ENCODE measurements around the gene CST9.

Gene CST9

GRCh38 chr20:23634985-23635767 is 29.5 kb upstream of the CST9 start:
- peaks cover 7% of the 10 kb centered on the region for H3K4me1 ChIP-seq (ENCODE audit: control insufficient read depth, insufficient read depth, low read length)
- peaks cover 9% of the 10 kb centered on the region for H3K36me3 ChIP-seq (ENCODE audit: control insufficient read depth, insufficient read depth, low read length)
- no peak overlapping the region for H3K9ac ChIP-seq (ENCODE audit: low read length)

GRCh38 chr20:23634044-23634801 is 28.5 kb upstream of the CST9 start:
- H3K36me3 ChIP-seq (ENCODE audit: control insufficient read depth, insufficient read depth, low read length): peaks cover 9% of the 10 kb centered on the region
- H3K4me3 ChIP-seq (ENCODE audit: low read length): no peak overlapping the region
- H3K9ac ChIP-seq (ENCODE audit: low read length): no peak overlapping the region
- H3K4me1 ChIP-seq (ENCODE audit: control insufficient read depth, insufficient read depth, low read length): peaks cover 7% of the 10 kb centered on the region
- no peaks in the 10 kb centered on the region for H3K27me3 ChIP-seq (ENCODE audit: control insufficient read depth, insufficient read depth, low read length)
- no peak overlapping the region for H3K27ac ChIP-seq (ENCODE audit: low read depth, low read length)

More at GRCh38 chr20:23634985-23635767, 29.5 kb upstream of the CST9 start:
- no peaks in the 10 kb centered on the region for H3K27me3 ChIP-seq (ENCODE audit: control insufficient read depth, insufficient read depth, low read length)
- no peak overlapping the region for H3K27ac ChIP-seq (ENCODE audit: low read depth, low read length)
- peak overlapping the region; percentile 36 for H3K4me3 ChIP-seq (ENCODE audit: low read length)

- no peak overlapping the region for H3K27ac ChIP-seq (ENCODE audit: low read depth, low read length)
- H3K27me3 ChIP-seq (ENCODE audit: control insufficient read depth, insufficient read depth, low read length): no peaks in the 10 kb centered on the region
- H3K4me3 ChIP-seq (ENCODE audit: low read length): no peak overlapping the region
- peaks cover 9% of the 10 kb centered on the region for H3K36me3 ChIP-seq (ENCODE audit: control insufficient read depth, insufficient read depth, low read length)
- peaks cover 7% of the 10 kb centered on the region for H3K4me1 ChIP-seq (ENCODE audit: control insufficient read depth, insufficient read depth, low read length)
- no peak overlapping the region for H3K9ac ChIP-seq (ENCODE audit: low read length)
Measured at GRCh38 chr20:23632711-23633573, 27.2 kb upstream of the CST9 start.

- H3K4me3 ChIP-seq (ENCODE audit: low read length): no peak overlapping the region
- H3K9ac ChIP-seq (ENCODE audit: low read length): no peak overlapping the region
- H3K36me3 ChIP-seq (ENCODE audit: control insufficient read depth, insufficient read depth, low read length): peaks cover 9% of the 10 kb centered on the region
- H3K27me3 ChIP-seq (ENCODE audit: control insufficient read depth, insufficient read depth, low read length): no peaks in the 10 kb centered on the region
- no peak overlapping the region for H3K27ac ChIP-seq (ENCODE audit: low read depth, low read length)
- H3K4me1 ChIP-seq (ENCODE audit: control insufficient read depth, insufficient read depth, low read length): peaks cover 7% of the 10 kb centered on the region
Measured at GRCh38 chr20:23631981-23632710, 26.4 kb upstream of the CST9 start.

DNA sequence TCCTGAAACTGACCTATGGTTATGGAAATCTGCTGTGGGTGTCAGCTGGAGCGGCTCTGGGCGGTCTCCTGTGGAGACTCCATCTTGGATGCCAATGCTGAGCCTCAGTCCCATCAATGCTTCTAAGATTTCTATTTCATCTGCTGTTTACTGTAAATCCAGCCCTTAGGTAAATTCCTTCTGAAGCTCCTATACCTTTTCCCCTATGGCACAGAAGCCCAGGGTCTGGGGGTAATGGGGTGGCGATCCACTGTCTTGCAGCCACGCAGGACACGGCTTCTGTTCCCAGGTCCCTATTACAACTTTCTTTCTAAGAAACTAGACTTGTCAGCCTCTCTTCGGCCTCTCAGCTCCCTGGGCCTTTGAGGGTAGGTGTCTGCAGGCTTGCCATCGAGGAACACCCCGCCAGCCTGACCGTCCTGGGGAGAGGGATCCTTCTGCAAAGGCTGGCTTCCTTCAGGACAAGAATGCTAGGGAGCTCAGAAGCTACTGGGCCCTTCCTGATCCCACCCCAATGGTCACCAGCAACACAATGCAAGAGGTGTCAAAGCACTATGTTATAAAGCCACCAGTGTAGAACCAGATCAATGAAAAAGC is 25.6 kb upstream of the CST9 start:
- Histone ChIP-seq H3K4me1 (ENCODE audit: control insufficient read depth, insufficient read depth, low read length) (peaks cover 7% of the 10 kb centered on the region), H3K36me3 (ENCODE audit: control insufficient read depth, insufficient read depth, low read length) (peaks cover 9% of the 10 kb centered on the region), H3K27me3 (ENCODE audit: control insufficient read depth, insufficient read depth, low read length) (no peaks in the 10 kb centered on the region), H3K4me3 (ENCODE audit: low read length) (no peak overlapping the region), H3K27ac (ENCODE audit: low read depth, low read length) (no peak overlapping the region), H3K9ac (ENCODE audit: low read length) (no peak overlapping the region)

GRCh38 chr20:23630392-23630849 is 24.7 kb upstream of the CST9 start:
- peaks cover 9% of the 10 kb centered on the region for H3K36me3 ChIP-seq (ENCODE audit: control insufficient read depth, insufficient read depth, low read length)
- no peak overlapping the region for H3K27ac ChIP-seq (ENCODE audit: low read depth, low read length)
- no peak overlapping the region for H3K9ac ChIP-seq (ENCODE audit: low read length)
- H3K27me3 ChIP-seq (ENCODE audit: control insufficient read depth, insufficient read depth, low read length): no peaks in the 10 kb centered on the region
- peaks cover 5% of the 10 kb centered on the region for H3K4me1 ChIP-seq (ENCODE audit: control insufficient read depth, insufficient read depth, low read length)
- H3K4me3 ChIP-seq (ENCODE audit: low read length): no peak overlapping the region

DNA sequence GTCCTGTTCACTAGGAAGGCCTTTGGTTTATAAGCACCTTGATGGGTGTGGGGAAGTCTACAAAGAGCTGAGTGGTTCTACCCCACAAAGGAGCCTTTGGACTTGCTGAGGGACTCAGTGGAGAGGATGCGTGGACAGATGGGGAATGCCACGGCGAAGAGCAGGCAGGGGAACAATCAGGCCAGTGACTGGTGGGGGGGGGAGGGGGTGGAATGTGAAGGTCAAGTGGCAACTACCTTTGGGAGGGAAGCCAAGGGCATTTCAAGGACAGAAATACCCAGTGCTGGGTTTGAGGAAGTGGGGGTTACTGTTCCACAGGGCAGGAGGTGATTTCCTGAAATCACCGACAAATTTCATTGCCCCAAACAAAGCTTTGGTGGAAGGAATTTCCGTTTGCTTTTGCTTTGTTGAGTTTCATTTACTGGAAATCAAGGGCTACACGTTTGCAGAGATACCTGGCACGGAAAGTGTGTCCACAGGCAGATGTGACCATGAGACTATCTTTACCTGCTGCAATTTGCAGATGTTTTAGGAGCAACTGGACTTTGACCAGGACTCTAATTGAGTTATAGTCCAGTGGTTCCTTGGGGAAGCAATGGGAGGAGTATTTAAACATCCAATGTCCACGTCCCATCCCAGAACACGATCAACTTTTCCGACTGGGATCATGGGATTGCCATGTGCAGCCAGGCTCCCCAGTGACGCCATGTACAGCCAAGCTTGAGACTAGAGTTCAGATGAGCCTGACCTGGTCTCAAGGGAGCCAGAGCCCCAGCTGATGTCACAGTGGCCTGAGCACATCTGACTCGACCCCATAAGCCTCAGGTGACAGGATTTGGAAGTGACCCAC is 24.1 kb upstream of the CST9 start:
- Histone ChIP-seq H3K4me3 (ENCODE audit: low read length) (no peak overlapping the region), H3K27ac (ENCODE audit: low read depth, low read length) (no peak overlapping the region), H3K9ac (ENCODE audit: low read length) (no peak overlapping the region), H3K27me3 (ENCODE audit: control insufficient read depth, insufficient read depth, low read length) (no peaks in the 10 kb centered on the region), H3K36me3 (ENCODE audit: control insufficient read depth, insufficient read depth, low read length) (peaks cover 5% of the 10 kb centered on the region), H3K4me1 (ENCODE audit: control insufficient read depth, insufficient read depth, low read length) (peaks cover under 1% of the 10 kb centered on the region)

- H3K27ac ChIP-seq (ENCODE audit: low read depth, low read length): no peak overlapping the region
- peaks cover 1% of the 10 kb centered on the region for H3K4me1 ChIP-seq (ENCODE audit: control insufficient read depth, insufficient read depth, low read length)
- H3K9ac ChIP-seq (ENCODE audit: low read length): no peak overlapping the region
- no peaks in the 10 kb centered on the region for H3K27me3 ChIP-seq (ENCODE audit: control insufficient read depth, insufficient read depth, low read length)
- peaks cover 3% of the 10 kb centered on the region for H3K36me3 ChIP-seq (ENCODE audit: control insufficient read depth, insufficient read depth, low read length)
- no peak overlapping the region for H3K4me3 ChIP-seq (ENCODE audit: low read length)
Measured at GRCh38 chr20:23629017-23629541, 23.4 kb upstream of the CST9 start.

- Histone ChIP-seq H3K9ac (ENCODE audit: low read length) (no peak overlapping the region), H3K27me3 (ENCODE audit: control insufficient read depth, insufficient read depth, low read length) (no peaks in the 10 kb centered on the region), H3K36me3 (ENCODE audit: control insufficient read depth, insufficient read depth, low read length) (no peaks in the 10 kb centered on the region), H3K27ac (ENCODE audit: low read depth, low read length) (no peak overlapping the region), H3K4me1 (ENCODE audit: control insufficient read depth, insufficient read depth, low read length) (peaks cover 6% of the 10 kb centered on the region), H3K4me3 (ENCODE audit: low read length) (no peak overlapping the region)
Measured at GRCh38 chr20:23628402-23629016, 22.8 kb upstream of the CST9 start.

DNA sequence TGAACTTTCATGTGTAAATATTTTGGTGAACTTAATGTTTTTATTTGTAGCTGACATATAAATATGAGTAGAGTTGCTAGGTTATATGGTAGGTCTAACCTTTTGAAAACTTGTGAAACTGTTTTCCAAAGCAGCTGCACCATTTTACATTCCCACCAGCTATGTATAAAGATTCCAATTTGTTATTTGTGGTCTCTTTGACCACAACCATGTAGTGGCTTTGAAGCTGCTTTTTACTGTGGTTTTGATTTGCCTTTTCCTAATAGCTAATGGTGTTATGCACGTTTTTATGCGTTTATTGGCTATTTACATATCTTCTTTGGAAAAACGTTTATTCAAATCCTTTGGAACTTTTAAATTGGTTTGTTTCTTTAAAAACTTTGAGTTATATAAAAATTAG is 21.8 kb upstream of the CST9 start:
- Histone ChIP-seq H3K4me3 (ENCODE audit: low read length) (no peak overlapping the region), H3K9ac (ENCODE audit: low read length) (no peak overlapping the region), H3K36me3 (ENCODE audit: control insufficient read depth, insufficient read depth, low read length) (no peaks in the 10 kb centered on the region), H3K4me1 (ENCODE audit: control insufficient read depth, insufficient read depth, low read length) (peaks cover 10% of the 10 kb centered on the region), H3K27me3 (ENCODE audit: control insufficient read depth, insufficient read depth, low read length) (no peaks in the 10 kb centered on the region), H3K27ac (ENCODE audit: low read depth, low read length) (no peak overlapping the region)

Data from rectal smooth muscle tissue (tissue), 1 donor.